Stimulated activated CD4-positive, alpha-beta T cell treated with anti-CD3 and anti-CD28 coated beads, Interleukin-2, amount 100 ng/mL, for 4 hours (primary cell): Measurements from ENCODE around the gene CNP.

Experiments used
- DNase-seq: peaks from one replicate; pipeline ENCODE4 v3.0.0-alpha.2; 2020; ENCODE audit warnings: low read depth

CNP gene

DNA sequence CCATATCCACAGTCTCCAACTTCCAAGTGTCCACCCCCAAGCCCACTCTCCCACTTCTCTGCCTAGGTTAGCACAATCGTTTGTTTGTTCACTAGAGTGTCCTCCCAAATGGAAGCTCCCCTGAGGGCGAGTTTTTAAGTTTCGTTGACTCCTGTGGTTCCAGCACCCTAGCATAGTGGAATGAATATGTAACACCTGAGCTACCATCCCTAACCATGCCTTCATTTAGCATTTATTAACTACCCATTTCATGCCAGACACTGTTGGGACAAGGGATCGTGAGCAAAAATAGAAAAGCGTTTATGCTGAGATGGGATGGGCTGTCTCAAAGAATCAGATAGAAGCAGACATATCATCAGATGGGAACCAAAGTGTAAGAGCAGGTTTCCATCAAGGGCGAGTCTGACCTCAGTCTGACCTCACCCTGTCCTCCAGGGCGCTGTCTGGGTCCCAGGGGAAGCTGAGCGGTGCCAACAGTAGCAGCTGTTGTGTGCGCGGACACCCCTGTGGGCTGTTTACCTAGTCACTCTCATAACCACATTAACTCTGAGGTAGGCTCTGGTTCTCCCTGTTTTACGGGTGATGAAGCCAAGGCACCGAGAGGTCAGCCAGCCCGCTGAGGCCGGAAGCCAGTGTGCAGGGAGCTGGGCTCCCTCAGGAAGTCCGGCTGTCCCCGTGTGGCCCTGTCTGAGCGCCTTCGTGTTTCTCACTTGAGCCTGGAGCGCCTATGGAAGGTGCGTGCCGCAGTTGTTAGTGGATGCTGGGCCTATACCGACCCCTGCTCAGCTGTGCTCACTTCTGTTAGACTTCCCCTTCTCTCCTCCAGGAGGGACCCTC is 6.2 kb downstream of the CNP start:
- no peak for DNase-seq

DNA sequence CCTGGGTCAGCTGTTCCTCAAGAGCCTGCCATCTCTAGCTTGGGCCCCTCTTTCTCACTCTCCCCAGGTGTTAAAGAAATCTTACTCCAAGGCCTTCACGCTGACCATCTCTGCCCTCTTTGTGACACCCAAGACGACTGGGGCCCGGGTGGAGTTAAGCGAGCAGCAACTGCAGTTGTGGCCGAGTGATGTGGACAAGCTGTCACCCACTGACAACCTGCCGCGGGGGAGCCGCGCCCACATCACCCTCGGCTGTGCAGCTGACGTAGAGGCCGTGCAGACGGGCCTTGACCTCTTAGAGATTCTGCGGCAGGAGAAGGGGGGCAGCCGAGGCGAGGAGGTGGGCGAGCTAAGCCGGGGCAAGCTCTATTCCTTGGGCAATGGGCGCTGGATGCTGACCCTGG is 6.8 kb downstream of the CNP start:
- DNase-seq = no peak

DNA sequence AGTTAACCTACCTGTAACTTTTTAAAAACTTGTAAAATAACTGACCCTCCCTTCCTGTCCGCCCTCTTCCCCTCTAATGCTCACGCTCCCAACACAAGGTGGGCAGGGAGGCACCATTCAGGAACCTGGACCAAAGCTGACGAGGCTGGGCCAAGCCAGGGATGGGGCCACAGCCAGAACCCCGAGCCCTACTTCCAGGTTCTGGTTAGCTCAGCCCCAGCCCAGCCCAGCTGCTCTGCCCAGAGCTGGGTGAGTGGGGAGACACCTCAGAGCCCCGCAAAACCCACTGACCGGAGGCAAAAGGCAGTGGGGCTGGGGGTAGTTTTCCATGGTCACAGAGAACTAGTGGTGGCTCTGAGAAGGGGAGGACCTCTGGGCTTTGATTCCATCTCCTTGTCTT is 7.4 kb downstream of the CNP start:
- no peak for DNase-seq

DNA sequence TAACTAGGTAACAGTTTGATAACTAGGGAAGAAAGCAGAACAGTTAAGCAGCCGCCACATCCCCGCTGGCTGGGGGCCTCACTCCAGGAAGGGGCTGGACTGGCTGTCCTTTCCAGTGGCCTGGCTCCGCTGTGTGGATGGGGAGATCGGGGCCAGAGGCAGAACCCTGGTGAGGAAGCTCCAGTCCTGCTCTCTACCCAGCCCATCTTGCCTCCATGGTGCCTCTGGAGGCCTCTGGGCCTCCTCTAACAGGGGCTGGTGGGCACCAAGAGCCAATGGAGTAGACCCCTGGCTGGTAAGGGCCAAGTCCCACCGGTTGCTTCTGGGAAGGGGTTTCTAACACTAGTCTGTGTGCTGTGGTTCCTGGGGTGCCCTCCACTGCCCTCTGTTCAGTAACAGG is 8.1 kb downstream of the CNP start:
- DNase-seq = no peak

DNA sequence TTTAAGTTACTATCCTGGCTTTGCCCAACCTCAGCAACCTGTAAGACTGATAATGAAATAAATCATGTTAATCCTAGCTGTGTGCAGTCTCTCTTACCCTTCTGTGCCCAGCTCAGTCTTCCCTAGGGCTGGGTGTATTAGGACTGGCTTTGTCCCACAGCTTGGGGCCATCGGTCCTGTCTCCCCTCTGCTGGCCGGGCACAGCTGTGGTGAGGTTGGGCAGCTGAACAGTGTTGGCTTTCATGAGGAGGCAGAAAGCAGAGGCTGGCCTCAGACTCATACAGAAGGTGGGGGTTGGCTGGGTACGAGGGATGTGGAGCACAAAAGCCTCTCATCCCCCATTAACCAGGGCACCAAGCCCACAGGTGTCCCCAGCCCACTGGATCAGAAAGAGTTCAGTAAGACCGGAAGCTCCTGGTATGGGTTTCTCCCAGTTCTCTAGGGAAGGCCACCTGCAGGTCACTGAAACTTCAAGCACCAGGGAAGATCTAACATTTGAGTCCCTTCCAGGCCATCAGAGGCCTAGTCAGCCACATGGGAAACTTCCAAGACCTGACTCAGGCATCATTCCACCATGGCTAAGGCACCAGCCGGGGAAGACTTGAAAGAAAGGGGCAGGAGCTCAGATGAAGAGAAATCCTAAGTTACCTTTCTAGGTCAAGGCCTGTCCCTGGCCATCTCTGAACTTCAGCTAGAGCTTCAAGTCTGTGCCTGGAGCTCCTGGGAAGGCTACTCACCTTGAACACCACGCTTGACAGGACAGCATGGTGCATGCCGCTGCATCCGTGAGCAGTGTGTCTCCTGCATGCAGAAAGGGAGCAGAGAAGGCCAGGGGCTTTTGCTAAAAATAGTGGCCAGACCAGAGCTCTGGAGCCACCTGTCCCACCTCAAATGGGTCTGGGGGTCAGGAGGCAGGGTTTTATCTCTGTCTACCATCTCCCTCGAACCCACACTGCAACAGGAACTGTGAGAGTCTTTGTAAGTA is 8.8 kb downstream of the CNP start:
- no peak for DNase-seq

DNA sequence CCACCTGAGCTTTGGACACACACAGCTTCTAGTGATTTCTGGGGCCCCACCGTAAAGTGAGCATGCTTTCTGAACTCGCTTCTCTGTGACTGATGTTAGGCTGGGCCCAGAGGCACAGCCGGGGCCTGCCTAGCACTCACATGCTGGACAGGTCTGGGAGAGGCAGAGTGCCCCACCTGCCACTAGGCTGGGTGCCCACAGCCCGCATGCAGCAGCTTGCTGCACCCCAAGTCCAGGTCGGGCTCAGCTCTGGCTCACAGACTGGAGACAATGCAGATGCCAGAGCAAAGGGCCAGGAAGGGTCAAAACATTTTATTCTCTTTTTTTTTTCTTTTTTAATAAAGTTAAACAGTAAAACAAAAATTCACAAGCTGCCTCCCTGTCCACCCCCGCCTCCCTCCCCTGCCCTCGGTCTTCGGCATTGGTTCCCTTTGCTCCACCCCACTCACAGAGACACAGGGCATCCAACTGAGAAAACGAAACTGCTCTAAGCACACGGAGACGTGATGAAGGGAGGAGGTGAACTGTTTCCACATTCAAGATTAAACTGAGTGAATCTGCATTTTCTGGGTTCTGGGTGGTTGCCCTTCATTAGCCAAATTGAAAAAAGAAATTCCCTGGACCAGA is 9.7 kb downstream of the CNP start:
- no peak for DNase-seq

DNA sequence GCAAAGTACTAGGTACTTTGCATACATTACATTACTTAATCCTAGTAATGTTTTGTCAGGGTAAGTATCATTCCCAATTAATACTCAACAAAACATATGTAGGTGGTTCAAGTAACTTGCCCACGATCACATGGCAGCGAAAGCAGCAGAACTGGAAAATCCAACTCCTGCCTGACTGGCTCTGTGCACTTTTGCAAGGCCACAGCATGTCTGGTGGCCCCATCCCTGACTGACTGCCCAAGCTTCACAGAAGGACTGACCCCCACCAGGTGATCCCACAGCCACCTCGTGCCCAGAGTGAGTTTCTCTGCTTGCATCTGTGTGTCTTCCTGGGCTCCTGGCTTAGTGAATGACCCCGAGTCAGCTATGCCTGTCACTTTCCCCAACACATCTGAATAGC is 11.4 kb downstream of the CNP start:
- no peak for DNase-seq

DNA sequence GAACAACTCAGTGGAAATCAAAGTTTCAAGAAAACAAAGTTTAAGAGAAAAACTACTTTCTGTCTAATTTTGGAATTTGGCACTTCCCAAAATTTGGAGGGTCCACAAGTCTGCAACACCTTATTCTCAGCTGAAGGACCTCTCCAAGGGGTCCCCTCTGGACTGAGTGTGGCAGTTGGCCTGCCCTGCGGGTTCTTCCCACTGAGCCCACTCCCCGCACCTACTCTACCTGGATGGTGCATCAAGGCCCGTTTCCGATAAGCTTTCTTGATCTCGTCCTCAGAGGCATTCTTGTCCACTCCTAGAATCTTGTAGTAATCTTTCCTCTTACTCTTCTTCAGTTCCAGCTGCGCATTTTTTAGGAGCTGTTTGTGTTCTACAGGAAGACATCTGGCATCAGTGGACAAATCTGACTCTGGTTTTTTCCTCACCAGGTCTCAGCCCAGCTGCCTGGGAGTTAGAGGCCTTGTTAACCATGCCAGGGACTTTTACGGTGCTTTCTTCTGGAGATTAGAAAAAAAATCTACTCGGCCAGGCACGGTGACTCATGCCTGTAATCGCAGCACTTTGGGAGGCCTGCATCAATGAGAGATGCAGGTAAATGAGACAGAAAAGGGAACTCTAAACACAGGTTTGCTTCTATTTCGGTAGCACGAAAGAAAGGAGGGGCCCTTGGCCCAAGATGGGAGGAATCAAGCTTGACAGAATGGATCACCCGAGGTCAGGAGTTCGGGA is 15.6 kb downstream of the CNP start:
- DNase-seq = no peak

DNA sequence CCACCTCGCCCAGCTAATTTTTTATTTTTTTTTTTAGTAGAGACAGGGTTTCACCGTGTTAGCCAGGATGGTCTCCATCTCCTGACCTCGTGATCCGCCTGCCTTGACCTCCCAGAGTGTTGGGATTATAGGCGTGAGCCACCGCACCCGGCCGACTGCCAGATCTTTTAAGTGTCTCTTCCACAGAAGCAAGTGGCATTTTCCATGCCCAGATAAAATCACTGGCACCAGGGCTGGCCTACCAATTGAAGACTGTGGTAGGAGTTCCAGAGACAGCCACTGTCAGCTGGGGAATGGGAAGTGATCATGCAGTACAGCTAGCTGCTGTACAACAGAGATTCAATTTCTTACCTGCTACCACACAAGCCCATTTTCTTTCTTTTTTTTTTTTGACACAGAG is 17.9 kb downstream of the CNP start:
- no peak for DNase-seq

DNA sequence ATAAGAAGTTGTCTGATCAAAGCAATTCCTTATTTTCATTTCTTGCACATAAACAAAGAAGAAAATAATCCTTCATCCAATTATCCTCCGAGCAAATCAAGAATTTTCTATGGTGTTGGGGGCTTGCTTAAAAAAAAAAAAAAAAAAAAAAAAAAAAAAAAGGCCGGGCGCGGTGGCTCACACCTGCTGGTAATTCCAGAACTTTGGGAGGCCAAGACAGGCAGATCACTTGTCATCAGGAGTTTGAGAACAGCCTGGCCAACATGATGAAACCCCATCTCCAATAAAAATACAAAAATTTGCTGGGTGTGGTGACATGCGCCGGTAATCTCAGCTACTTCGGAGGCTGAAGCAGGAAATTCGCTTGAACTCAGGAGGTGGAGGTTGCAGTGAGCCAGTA is 19.3 kb downstream of the CNP start:
- DNase-seq = no peak

DNA sequence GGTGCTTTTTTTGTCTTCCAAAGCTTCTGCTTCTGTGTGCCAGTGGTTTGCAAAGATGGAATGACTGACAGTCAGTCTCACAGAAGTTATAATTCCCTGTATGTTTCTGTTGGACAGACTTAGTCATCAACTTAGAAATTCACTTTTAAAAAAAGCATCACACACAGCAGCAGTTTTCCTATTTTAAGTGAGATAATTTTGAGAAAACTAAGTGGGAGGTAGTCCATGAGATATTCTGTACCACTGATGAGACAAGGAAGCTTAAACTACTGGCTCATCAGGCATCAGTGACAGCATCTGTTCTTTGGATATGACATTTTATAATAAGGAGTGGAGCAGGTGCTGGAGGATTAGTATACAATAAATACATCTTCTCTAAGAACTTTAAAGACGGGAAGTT is 20.0 kb downstream of the CNP start:
- no peak for DNase-seq

DNA sequence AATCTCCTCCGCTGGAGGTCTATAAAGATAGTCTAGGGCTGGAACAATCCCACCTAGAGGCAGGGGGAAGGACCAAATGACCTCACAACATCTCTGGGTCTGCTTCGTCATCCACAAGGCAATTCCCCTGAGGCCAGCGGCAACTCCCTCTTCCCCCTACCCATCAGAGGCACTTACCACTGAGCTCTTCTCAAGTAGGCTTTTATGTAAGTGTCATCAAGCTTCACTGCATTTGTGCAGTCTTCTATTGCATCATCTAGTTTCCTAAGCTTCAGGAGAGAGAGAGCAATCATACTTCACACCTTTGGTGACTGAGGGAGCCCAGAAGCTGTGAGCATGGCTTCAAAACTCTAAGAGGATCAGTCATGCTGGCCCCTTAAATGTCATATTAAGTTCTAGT is 21.0 kb downstream of the CNP start:
- DNase-seq = no peak

DNA sequence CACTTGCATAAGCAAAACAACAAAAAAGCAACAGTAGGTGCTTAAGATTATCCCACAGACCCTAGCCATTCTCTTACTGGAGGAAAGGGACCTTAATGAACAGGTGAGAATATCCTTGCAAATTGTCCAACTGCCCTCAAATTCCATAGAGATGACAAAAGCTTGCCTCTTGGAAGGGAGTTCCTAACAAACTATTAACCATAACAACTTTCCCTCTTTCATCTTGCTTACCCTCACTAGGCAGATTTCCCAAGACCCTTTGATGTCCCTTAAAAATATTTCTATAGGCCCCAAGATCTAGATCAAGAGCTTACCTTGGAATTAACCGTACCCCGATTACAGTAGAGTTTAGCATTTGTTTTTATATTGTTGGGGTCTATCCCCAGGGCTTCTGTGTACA is 21.8 kb downstream of the CNP start:
- DNase-seq = no peak

DNA sequence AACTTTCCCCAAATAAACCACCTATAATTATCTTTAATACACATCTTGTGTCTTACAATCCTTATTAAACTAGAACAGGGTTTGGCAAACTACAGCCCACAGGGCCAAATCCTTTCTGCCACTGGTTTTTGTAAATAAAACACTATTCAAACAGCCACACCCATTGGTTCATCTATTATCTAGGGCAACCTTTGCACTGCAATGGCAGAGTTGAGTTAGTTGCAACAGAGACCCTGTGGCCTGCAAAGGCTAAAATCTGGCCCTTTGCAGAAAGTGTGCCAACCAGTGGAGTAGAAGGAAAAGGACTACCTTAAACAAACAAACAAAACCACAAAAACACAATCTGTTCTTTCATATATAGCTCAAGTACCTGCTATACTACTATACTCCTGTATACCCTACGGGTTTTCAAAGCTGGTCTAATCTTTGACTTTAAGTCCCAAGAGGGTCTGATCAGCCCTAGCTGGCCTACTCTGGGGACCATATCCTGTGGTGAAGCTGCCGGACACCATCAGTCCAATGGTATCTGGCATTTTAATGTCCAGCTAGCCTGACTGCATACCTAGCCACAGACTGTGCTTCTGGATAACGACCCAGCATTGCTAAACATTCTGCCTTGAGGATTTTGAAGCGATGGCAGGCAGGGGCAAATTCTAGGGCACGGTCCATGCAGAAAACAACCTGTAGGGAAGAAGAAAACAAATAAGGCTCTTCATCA is 23.3 kb downstream of the CNP start:
- DNase-seq = no peak

DNA sequence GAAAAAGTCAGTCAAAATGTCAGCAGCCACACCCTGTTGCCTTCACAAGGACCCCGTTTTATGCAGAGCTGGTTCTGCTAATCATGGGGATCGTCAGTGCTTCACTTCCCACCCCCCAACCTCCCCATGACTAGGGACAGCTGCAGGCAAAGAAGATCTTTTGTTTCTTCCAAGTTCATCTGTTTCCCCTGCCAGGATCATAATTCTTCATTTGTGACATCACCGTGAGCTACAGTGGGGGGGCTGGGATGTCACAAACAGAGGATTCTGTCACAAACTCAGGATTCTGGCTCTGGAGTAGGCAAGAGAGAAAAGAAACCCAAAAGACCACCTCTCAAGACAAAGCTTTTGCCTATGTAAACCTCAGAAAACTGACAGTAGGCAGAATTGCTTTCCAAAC is 26.0 kb downstream of the CNP start:
- DNase-seq = no peak

DNA sequence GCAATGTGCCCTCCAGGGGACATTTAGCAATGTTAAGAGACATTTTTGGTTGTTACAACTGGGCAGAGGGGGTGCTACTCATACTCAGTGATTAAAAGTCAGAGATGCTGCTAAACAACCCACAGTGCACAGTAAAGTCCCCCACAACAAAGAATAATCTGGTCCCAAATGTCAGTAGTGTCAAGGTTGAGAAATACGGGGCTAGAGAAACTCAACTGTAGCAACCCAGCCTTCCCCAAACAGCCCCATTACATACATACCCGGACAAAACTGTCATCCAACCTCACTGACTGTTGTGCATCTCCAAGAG is 30.2 kb downstream of the CNP start:
- no peak for DNase-seq

DNA sequence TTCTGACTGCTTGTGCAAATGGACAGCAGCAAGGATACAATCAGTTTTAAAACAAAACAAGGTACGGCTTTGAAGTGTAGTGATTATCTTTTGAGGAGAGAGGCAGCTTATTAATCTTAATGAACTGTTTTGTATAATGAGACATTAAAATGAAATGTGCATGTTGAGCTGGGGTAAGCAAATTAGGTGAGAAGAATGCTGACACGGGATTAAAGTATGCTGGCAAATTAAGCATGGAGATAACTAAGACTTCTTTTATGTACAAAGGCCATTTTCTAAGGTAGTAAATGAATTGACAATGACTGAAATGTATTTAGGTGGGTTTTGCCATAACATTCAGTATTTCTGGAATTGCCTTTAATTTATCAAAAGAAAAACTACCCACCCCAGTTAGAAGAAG is 31.9 kb downstream of the CNP start:
- no peak for DNase-seq

DNA sequence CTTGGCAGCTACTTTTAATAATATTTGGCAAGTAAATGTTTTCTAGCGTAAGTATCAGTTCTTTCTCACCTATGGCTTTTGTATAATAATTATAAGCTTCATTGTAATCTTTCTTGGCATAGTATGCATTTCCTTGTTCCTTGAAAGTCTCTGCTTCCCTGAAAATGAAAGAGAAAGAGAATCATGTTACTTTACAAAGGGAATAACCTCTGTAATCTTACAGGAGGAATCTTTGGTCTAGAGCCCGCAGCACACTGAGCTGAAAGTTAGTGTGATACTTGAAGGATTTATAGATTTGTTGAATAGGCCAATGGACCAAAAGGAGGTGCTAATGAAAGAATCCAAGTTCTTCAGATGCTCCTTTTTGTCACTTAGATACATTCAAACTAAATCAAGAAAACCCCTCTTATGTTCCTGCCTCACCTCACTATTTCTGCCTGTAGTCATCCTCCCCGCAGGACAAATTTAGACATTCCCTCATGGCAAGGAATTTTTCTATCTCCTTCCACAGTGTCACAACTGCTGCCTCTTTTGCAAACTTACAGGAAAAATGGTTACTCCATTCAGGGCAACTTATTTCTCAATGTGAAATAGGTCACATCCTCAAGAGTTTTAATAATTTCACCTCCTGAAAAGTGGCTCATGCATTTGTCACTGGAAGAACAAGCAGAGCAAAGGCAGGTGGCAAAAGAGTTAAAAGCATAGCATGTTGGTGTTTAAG is 34.0 kb downstream of the CNP start:
- no peak for DNase-seq

DNA sequence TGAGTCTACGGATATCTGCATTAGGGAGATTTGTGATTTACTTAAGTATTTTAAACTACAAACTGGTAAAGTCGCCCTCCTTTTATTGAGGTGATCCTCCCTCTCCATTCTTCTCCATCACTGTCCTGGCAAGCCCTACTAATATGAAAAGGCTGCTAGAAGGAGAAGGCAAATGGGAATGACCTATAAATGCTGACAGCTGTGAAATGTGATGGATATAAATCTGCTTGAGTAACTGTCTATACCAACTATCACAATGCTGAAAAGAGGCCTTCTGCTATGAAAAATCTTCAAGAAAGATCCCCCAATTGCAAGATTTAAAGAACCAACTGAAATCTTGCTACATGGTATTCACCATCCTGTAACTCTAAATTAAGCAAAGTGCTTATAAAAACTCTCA is 35.1 kb downstream of the CNP start:
- no peak for DNase-seq

DNA sequence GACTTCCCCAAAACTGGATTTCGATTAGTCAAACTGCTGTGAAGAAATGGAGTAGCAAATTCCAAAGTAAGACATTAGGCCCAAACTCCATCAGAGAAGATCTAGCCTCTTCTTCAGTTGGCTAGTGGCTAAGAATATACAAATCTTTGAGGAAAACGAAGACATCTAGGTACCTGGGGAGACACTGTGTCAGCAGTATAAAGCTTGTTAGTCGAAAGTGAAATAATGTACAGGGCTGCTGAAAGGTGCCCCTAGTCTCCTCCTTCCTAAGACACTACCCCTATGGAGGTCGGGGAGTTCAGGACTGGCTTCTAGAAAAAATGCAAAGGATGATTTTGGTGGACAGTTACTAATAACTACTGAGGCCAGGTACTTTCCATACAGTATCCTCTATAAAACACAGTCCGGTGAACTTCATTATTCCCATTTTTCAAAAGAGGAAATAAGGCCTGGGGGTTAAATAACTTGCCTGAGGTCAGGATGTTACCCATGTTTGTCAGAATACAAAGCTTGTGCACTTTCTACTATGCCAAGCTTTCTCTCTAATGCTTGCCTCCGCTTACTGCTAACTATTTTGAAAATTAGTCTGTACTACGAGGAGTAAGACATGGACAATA is 35.7 kb downstream of the CNP start:
- no peak for DNase-seq
